Stimulated activated CD8-positive, alpha-beta memory T cell treated with anti-CD3 and anti-CD28 coated beads, Interleukin-15, amount 100 ng/mL, for 4 hours (primary cell): ENCODE measurements around the gene ZNF850.

ENCODE experiments used
- DNase-seq, 2 donors: peaks; one replicate each; pipeline ENCODE4 v3.0.0-alpha.2; 2020; ENCODE audit warnings: low read depth in 2 of 2

Gene ZNF850

DNA sequence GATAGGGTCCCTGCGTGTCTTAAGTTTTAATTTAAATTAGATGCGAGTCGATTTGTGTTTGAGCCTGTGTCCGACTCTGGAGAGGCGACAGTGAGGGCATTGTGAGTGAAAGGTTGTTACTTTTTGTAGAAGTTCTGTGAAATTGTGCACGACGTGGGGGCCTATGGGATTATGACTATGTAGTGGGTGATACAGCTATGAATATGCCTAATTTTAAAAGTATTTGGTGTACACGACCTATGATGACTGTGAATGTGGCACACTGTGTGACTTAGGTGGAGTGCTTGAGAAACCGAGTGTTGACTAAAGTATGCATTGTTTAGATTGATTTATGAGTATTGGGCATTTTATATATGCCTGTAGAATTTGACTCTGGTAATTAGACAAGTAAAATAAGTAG lies 84.5 kb downstream of the ZNF850 start:
- DNase-seq: no peak

DNA sequence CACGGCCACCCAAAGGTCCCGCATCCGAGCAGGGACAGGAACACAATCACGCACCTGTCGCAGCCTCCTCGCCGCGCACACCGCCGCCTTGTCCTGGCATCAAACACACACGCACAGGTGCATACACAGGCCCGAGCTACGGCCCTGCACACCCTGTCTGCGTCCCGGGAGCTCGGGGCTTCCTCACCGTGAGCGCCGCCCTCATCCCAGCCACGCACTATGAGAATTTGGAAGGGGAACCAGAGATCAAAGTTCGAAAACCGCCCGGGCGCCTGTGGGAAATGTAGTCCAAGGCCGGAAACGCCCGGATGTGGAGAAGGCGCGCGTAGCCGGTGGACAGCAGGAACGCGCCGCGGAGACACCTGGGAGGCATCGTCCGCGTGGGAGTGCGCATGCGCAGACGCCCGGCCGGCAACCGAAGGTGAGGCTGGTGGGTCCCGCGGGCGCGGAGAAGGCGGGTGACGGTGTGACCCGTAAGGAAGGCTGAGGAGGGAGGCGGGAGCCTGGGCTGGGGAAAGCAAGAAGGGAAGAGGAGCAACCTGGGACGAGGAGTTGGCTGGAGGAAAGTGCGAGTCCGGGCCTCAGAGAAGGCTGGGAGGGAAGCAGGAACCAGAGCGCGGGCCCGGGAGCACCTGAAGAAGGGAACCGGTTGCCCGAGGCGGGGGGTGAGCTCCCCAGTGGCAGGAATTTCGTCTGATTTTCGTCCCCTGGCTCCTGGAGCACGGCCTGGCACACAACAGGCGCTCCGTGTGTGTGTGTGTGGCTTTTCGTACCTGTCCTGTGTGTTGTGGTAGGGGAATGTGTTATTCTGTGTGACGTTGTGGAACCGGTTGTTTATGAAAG lies 85.2 kb downstream of the ZNF850 start, which contains the start of gene ZNF567:
ZNF567 (plus strand) TSS at position 399 of the 843 bp plus-strand sequence. CDS start 7,256 bp downstream, outside the sequence.
- DNase-seq: peak; percentile 97 to 98

DNA sequence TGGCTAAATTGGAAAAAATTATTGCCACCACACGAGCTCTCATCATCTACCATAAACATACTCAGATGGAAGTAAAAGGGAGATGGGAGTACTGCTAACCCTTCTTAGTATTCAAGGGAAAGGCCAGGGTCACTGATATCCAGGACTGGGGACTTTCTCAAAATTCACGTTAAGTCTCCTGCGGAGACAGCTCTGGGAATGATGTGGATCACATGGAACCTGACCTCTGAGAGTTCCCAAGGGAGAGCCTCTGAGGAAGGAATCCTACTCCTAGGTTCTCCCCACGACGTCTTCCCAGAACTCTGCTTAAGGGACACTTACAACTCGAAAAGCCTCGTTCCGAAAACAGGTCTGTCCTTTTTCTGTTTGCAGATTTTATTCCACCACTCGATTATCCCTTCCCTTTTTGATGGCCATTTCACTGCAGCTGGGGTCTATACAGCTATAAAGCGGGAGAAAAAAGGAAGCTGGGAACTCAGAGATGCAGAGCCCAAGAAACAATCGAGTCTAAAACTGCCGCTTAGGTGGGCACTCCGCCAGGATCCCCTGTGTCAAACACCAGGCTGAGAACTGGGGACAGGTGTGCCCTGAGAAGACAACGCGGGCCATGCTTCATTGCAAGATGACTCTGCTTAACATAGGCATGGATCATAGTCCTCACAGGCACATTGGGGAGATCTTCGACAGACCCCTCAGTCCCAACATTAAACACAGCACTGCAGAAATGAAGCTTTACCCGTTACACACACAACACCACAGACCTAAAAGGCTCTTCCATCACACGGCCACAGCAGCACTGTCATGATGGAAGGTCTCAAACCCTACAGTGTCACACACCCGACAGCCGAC lies 86.0 kb downstream of the ZNF850 start:
- DNase-seq: no peak

DNA sequence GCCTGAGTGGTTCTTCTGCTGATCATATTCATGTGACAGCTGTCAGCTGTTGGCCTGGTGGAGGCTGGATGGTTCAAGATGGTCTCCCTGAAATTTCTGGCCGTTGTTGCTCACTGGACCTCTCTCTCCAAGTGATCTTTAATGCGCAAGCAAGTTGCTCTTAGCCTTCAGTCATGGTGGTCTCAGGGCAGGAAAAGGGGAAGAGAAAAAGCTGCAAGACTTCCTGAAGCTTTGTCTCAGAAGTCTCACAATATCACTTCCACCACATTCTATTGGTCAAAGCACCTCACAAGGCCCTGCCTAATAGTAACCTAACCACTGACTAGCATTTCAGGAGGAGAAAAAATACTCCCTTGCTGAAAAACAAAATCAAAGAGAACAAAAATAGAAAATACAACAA lies 86.8 kb downstream of the ZNF850 start:
- no peak for DNase-seq

DNA sequence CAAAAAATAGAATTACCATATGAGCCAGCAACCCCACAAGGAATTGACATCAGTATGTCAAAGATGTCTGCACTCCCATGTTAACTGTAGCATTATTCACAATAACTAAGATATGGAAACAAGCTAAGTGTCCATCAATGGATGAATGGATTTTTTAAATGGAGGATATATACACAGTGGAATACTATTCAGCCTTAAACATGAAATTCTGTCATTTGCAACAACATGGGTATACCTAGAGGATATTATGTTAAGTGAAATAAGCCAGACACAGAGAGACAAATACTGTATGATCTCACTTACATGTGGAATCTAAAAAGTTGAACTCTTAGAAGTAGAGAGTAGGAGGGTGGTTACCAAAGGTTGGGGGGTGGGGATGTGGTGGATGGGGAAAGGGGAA lies 93.2 kb downstream of the ZNF850 start:
- no peak for DNase-seq

DNA sequence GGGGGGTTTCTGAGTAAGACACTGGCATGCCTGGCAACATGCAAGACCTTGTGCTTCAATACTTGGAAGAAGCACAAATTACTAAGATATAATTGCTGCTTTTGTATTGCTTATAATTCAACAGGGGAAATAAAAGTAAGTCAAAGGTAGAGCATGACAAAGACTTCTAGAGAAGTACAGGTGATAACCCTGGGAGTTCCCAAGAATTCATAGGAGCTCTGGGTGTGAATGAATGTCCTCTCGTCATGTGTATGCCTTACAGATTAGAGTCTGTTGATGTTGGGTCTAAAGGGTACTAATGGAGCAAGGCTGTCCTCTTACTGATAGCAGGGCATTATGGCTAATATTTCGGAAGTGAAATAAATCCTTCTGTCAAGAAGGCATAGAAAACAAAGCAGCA lies 98.4 kb downstream of the ZNF850 start:
- DNase-seq: no peak

DNA sequence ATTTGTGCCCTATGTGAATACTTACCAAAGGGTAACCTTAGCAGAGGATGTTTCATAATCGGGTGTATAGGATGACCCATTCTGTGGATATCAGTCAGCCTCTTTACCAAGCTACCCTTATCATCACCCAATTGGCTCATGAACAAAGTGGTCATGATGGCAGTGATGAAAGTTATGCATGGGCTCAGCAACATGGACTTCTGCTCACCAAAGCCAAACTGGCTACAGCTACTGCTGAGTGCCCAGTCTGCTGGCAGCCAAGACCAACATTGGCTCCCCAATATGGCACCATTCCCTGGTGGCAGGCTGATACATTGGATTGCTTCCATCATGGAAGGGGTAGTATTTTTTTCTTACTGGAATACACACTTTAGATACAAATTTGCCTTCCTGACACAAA lies 100.2 kb downstream of the ZNF850 start:
- DNase-seq: no peak

DNA sequence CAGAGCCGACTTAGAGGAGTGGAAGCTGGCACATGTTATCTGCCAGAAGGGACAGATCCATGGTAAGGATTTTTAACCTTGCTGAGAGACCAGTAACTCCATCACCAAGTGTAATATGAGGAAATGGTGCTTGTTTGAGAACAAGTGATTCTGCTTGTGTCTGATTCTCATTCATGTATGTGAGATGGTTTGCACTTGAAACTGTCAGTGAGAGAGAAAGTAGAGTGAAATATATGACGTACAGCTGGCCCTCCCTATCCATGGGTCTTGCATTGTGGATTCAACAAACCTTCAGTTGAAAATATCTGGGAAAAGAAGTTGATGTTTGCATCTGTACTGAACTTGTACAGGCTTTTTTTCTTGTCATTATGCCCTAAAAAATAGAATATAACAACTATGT lies 104.0 kb downstream of the ZNF850 start:
- DNase-seq: no peak

DNA sequence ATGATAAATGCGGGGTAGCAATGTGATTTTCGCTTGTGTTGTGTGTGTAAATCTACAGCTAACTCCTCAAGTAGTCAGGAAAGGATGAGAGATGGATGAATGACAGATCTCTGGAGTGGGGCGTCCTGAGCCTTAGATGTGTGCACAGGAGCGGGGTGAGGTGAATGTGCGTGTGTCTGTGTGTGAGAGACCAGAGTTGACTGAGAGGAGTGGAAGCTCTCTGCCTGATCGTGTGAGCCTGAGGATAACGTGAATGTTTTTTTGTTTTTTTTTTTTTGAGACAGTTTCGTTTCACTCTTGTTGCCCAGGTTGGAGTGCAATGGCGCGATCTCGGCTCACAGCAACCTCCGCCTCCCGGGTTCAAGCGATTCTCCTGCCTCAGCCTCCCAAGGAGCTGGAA lies 106.8 kb downstream of the ZNF850 start:
- DNase-seq: no peak
